ENCODE results near the gene TADA2B. TPM values are rescaled to one million over a fixed set of nuclear protein-coding genes. Genes with fewer than 3 reads are reported as not detected.

The TADA2B gene
- total RNA-seq, 2 donors from 2014 or later: 34.5 to 41.2 TPM

- no peaks in the 10 kb centered on the region for H3K9me3 ChIP-seq
- H3K27me3 ChIP-seq (replicated peaks; ENCODE audit: insufficient read depth): no peaks in the 10 kb centered on the region
- intact Hi-C loops (cut with DNase I): no loop called here
- no peak overlapping the region for H3K4me3 ChIP-seq
- H3K4me1 ChIP-seq (replicated peaks): no peaks in the 10 kb centered on the region
- no peak for DNase-seq (ENCODE audit: low spot score)
- no peak for TF ChIP-seq POLR2A (IDR thresholded peaks at IDR 0.05)
- H3K27ac ChIP-seq: no peak overlapping the region
- WGBS: 93% methylated on average over 6 of the region's 6 CpGs
- peaks cover 0 to 3% of the 10 kb centered on the region in 2 donors for H3K36me3 ChIP-seq
These were observed 25.6 kb upstream of the TADA2B start for GRCh38 chr4:7017446-7018048.

DNA sequence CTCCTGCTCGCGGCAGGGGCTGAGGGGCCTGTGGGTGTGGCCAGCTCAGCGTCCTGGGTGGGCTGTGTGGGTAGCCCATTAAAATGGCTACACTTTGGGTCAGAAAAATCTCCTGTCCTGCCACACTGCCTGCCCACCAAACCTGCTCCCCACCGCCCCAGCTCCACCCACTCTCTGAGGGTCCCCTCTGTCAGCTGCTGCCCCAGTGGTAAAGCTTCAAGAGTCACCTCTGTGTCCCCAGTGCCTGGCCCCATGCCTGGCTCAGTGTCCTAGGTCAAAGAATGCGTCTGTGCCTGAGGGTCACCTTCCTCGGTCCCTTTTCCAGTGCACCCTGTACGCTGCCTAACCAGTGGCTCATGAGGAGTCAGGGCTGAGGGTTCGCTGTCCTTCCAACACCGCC lies 24.9 kb upstream of the TADA2B start:
- Histone ChIP-seq H3K36me3 (peaks cover 0 to 3% of the 10 kb centered on the region in 2 donors), H3K9me3 (no peaks in the 10 kb centered on the region), H3K4me3 (no peak overlapping the region), H3K4me1 (replicated peaks) (no peaks in the 10 kb centered on the region), H3K27ac (no peak overlapping the region), H3K27me3 (replicated peaks; ENCODE audit: insufficient read depth) (no peaks in the 10 kb centered on the region)
- intact Hi-C loops (cut with DNase I): no loop called here
- TF ChIP-seq, protein P1, sequence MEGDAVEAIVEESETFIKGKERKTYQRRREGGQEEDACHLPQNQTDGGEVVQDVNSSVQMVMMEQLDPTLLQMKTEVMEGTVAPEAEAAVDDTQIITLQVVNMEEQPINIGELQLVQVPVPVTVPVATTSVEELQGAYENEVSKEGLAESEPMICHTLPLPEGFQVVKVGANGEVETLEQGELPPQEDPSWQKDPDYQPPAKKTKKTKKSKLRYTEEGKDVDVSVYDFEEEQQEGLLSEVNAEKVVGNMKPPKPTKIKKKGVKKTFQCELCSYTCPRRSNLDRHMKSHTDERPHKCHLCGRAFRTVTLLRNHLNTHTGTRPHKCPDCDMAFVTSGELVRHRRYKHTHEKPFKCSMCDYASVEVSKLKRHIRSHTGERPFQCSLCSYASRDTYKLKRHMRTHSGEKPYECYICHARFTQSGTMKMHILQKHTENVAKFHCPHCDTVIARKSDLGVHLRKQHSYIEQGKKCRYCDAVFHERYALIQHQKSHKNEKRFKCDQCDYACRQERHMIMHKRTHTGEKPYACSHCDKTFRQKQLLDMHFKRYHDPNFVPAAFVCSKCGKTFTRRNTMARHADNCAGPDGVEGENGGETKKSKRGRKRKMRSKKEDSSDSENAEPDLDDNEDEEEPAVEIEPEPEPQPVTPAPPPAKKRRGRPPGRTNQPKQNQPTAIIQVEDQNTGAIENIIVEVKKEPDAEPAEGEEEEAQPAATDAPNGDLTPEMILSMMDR (IDR thresholded peaks at IDR 0.05): no peak
- no peak for TF ChIP-seq POLR2AphosphoS5 (IDR thresholded peaks at IDR 0.05)
- TF ChIP-seq POLR2A (IDR thresholded peaks at IDR 0.05): no peak
- WGBS: 89% methylated on average over 9 of the region's 9 CpGs
- no peak for DNase-seq (ENCODE audit: low spot score)

GRCh38 chr4:7019367-7019766 lies 23.8 kb upstream of the TADA2B start:
- peaks cover 0 to 3% of the 10 kb centered on the region in 2 donors for H3K36me3 ChIP-seq
- TF ChIP-seq, protein P1 (IDR thresholded peaks at IDR 0.05): no peak
- TF ChIP-seq POLR2A (IDR thresholded peaks at IDR 0.05) (no peak), POLR2AphosphoS5 (IDR thresholded peaks at IDR 0.05) (no peak)
- no peaks in the 10 kb centered on the region for H3K9me3 ChIP-seq
- WGBS: 81% methylated on average over 10 of the region's 10 CpGs
- no peak overlapping the region for H3K27ac ChIP-seq
- DNase-seq (ENCODE audit: low spot score): no peak
- intact Hi-C loops (cut with DNase I): no loop called here
- no peaks in the 10 kb centered on the region for H3K27me3 ChIP-seq (replicated peaks; ENCODE audit: insufficient read depth)
- H3K4me1 ChIP-seq (replicated peaks): no peaks in the 10 kb centered on the region
- H3K4me3 ChIP-seq: no peak overlapping the region

DNA sequence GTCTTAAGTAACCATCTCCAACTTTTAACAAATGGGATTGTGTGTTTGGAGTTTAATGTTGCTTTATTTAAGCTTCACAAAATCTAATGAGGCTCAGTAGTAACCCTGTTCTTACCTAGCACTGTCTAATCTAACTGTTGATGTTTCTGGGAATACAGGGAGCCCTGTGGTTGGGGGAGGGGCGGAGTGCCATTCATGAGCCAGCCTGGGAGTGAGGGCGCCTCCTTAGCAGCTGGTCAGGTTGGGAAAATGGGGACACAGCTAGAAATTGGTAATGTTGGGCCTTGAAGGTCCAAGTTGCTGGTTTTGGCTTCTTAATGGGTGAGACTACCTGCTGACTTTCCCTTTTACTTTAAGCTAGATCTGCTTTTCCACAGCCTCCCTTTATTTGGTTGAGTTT lies 22.9 kb upstream of the TADA2B start:
- TF ChIP-seq, protein P1 (IDR thresholded peaks at IDR 0.05): no peak
- TF ChIP-seq POLR2AphosphoS5 (IDR thresholded peaks at IDR 0.05) (no peak), POLR2A (IDR thresholded peaks at IDR 0.05) (no peak)
- Histone ChIP-seq H3K4me3 (no peak overlapping the region), H3K4me1 (replicated peaks) (no peaks in the 10 kb centered on the region), H3K27me3 (replicated peaks; ENCODE audit: insufficient read depth) (no peaks in the 10 kb centered on the region), H3K9me3 (no peaks in the 10 kb centered on the region), H3K36me3 (peaks cover 0 to 3% of the 10 kb centered on the region in 2 donors), H3K27ac (no peak overlapping the region)
- 93% methylated on average over 2 of the region's 2 CpGs for WGBS
- intact Hi-C loops (cut with DNase I): no loop called here
- DNase-seq (ENCODE audit: low spot score): no peak

DNA sequence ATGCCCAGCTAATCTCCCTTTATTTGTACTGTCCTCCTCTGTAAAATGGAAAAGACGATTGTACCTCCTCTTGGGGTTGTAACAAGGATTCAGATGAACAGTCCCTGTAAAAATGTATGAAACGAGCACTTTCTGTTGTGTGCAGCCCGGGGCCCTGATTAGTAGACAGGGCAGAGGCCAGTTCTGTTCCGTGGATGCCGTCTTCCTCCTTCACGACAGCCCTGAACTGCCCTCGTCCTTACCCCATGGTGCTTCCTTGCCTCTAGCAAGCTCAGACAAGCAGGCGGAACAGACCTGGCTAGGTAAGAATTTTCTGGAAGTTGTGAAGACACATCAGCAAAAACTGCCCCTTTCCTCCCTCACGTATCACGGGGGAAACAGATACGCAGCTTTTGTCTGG lies 22.3 kb upstream of the TADA2B start:
- DNase-seq (ENCODE audit: low spot score): no peak
- TF ChIP-seq POLR2A (IDR thresholded peaks at IDR 0.05): no peak
- no peak for TF ChIP-seq POLR2AphosphoS5 (IDR thresholded peaks at IDR 0.05)
- TF ChIP-seq, protein P1 (IDR thresholded peaks at IDR 0.05): no peak
- Histone ChIP-seq H3K4me3 (no peak overlapping the region), H3K9me3 (no peaks in the 10 kb centered on the region), H3K4me1 (replicated peaks) (no peaks in the 10 kb centered on the region), H3K36me3 (peaks cover 0 to 3% of the 10 kb centered on the region in 2 donors), H3K27ac (no peak overlapping the region), H3K27me3 (replicated peaks; ENCODE audit: insufficient read depth) (no peaks in the 10 kb centered on the region)
- intact Hi-C loops (cut with DNase I): no loop called here
- WGBS: 85% methylated on average over 11 of the region's 11 CpGs
